ENCODE measurements around the gene PPP2R5D.
"Not testable (repeated sequence)": the region's sequence is repeated elsewhere in the genome, so short reads cannot be mapped to it uniquely, and the experiment has no call there.

Gene PPP2R5D

DNA sequence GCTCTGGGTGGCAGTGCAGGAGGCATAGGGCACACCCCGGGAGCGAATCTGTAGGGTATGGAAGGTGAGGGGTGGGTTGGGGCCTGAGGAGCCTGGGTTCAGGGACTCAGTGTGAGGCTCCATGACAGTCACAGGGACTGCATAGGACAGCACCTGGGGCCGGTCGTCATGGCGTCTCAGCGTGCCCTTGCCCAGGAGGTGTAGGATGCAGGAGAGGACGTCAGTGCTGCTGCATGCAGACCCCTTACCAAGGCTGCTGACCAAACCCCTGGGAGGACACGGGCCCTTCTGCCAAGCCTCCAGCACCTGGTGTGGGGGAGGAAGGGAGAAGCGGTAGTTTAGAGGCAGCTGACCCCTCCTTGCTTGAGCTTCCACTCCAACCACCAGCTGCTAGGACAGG is 53.3 kb downstream of the PPP2R5D start:
- H4K20me1 ChIP-seq (ENCODE audit: insufficient read depth, low read length, poor library complexity, severe bottlenecking): no peaks in the 10 kb centered on the region
- no peak overlapping the region for H3K4me3 ChIP-seq (ENCODE audit: low read length, poor library complexity, severe bottlenecking)
- H3K79me2 ChIP-seq (ENCODE audit: insufficient read depth, low read length): no peaks in the 10 kb centered on the region
- no peak overlapping the region for H3K4me2 ChIP-seq (ENCODE audit: low read depth, low read length, poor library complexity, severe bottlenecking)
- no peak overlapping the region for H3K9ac ChIP-seq (ENCODE audit: low read depth, low read length, poor library complexity, severe bottlenecking)
- no peaks in the 10 kb centered on the region for H3K27me3 ChIP-seq (ENCODE audit: insufficient read depth, low read length, poor library complexity, severe bottlenecking)
- H3K36me3 ChIP-seq (ENCODE audit: insufficient read depth, low read length): peaks cover 12% of the 10 kb centered on the region; the same call in 1 of the 2 replicates
- no peaks in the 10 kb centered on the region for H3F3A ChIP-seq (ENCODE audit: low read depth)
- H3K9me2 ChIP-seq (replicated peaks; ENCODE audit: low read depth, low read length): no peaks in the 10 kb centered on the region
- H3K4me1 ChIP-seq (ENCODE audit: insufficient read depth, low read length, poor library complexity, severe bottlenecking): no peaks in the 10 kb centered on the region
- H3K9me3 ChIP-seq (ENCODE audit: insufficient read depth, low read depth, low read length): no peaks in the 10 kb centered on the region
- TF ChIP-seq EZH2phosphoT487 (IDR thresholded peaks at IDR 0.05; ENCODE audit: borderline replicate concordance): no peak
- TF ChIP-seq, protein P1, sequence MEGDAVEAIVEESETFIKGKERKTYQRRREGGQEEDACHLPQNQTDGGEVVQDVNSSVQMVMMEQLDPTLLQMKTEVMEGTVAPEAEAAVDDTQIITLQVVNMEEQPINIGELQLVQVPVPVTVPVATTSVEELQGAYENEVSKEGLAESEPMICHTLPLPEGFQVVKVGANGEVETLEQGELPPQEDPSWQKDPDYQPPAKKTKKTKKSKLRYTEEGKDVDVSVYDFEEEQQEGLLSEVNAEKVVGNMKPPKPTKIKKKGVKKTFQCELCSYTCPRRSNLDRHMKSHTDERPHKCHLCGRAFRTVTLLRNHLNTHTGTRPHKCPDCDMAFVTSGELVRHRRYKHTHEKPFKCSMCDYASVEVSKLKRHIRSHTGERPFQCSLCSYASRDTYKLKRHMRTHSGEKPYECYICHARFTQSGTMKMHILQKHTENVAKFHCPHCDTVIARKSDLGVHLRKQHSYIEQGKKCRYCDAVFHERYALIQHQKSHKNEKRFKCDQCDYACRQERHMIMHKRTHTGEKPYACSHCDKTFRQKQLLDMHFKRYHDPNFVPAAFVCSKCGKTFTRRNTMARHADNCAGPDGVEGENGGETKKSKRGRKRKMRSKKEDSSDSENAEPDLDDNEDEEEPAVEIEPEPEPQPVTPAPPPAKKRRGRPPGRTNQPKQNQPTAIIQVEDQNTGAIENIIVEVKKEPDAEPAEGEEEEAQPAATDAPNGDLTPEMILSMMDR (conservative IDR thresholded peaks at IDR 0.05; ENCODE audit: low read length): no peak
- H2AFZ ChIP-seq (ENCODE audit: low read length): no peak overlapping the region

DNA sequence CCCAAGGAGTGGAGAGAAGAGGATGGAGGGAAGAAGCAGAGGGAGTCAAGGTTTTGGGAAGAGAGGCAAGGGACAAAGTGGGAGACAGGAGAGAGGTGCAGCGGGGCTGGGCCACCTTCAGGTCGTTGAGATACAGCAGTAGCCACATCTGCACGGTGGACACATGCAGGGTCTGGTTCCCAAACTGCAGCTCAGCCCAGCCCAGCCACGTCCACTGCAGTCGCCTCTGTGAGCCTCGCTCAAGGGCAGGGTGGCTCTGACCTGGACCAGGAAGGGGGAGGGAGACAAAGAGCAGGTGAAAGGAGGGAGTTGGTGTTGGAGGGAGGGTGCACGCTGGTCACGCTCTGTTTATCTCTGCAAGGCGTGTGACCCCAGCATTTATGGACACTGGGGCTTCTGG is 54.4 kb downstream of the PPP2R5D start:
- H3K9me3 ChIP-seq (ENCODE audit: insufficient read depth, low read depth, low read length): no peaks in the 10 kb centered on the region
- no peak overlapping the region for H3K4me2 ChIP-seq (ENCODE audit: low read depth, low read length, poor library complexity, severe bottlenecking)
- H3K79me2 ChIP-seq (ENCODE audit: insufficient read depth, low read length): no peaks in the 10 kb centered on the region
- H2AFZ ChIP-seq (ENCODE audit: low read length): no peak overlapping the region
- TF ChIP-seq, protein P1 (conservative IDR thresholded peaks at IDR 0.05; ENCODE audit: low read length): no peak
- no peak for TF ChIP-seq EZH2phosphoT487 (IDR thresholded peaks at IDR 0.05; ENCODE audit: borderline replicate concordance)
- H3K36me3 ChIP-seq (ENCODE audit: insufficient read depth, low read length): peaks cover 12% of the 10 kb centered on the region; the same call in 1 of the 2 replicates
- H3F3A ChIP-seq (ENCODE audit: low read depth): no peaks in the 10 kb centered on the region
- no peaks in the 10 kb centered on the region for H3K9me2 ChIP-seq (replicated peaks; ENCODE audit: low read depth, low read length)
- H3K4me1 ChIP-seq (ENCODE audit: insufficient read depth, low read length, poor library complexity, severe bottlenecking): no peaks in the 10 kb centered on the region
- no peaks in the 10 kb centered on the region for H4K20me1 ChIP-seq (ENCODE audit: insufficient read depth, low read length, poor library complexity, severe bottlenecking)
- H3K4me3 ChIP-seq (ENCODE audit: low read length, poor library complexity, severe bottlenecking): no peak overlapping the region
- H3K9ac ChIP-seq (ENCODE audit: low read depth, low read length, poor library complexity, severe bottlenecking): no peak overlapping the region
- no peaks in the 10 kb centered on the region for H3K27me3 ChIP-seq (ENCODE audit: insufficient read depth, low read length, poor library complexity, severe bottlenecking)

DNA sequence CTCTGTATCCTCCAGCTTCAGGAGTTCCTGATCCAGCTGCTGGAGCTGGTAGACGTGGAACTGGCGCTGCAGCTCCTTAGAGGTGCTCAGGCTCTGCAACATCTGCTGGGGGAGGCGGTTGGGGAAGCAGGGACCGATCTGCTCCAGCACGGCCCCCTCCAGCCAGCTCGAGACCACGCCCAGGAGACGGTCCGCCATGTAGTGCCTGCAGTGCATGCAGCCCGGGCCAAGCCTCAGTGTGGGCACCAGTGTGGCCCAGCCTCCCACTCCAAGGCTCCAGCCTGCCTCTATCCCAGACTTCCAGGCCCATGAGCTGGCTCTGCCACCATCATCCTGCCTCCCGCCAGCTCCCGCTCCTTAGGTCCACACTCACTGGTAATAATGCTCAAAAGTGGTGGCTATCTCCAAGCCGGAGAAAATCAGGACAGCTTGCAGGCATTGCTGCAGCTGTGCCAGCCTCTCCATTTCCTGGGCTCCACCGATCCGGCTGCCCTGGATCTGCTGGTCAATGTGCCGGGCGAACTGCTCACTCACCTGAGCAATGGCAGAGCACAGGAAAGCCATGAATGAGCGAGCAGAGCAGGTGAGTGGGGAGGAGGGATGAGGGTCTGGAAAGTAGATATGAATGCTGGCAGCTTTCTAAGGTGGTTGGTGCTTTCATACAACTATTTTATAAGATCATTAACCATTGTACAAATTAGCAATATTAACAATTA is 56.3 kb downstream of the PPP2R5D start:
- H2AFZ ChIP-seq (ENCODE audit: low read length): no peak overlapping the region
- no peaks in the 10 kb centered on the region for H4K20me1 ChIP-seq (ENCODE audit: insufficient read depth, low read length, poor library complexity, severe bottlenecking)
- H3K79me2 ChIP-seq (ENCODE audit: insufficient read depth, low read length): no peaks in the 10 kb centered on the region
- H3K36me3 ChIP-seq (ENCODE audit: insufficient read depth, low read length): peaks cover 11% of the 10 kb centered on the region; the same call in 1 of the 2 replicates
- no peak overlapping the region for H3K9ac ChIP-seq (ENCODE audit: low read depth, low read length, poor library complexity, severe bottlenecking)
- H3K4me1 ChIP-seq (ENCODE audit: insufficient read depth, low read length, poor library complexity, severe bottlenecking): no peaks in the 10 kb centered on the region
- H3K9me2 ChIP-seq (replicated peaks; ENCODE audit: low read depth, low read length): no peaks in the 10 kb centered on the region
- no peak overlapping the region for H3K4me3 ChIP-seq (ENCODE audit: low read length, poor library complexity, severe bottlenecking)
- H3F3A ChIP-seq (ENCODE audit: low read depth): no peaks in the 10 kb centered on the region
- H3K9me3 ChIP-seq (ENCODE audit: insufficient read depth, low read depth, low read length): no peaks in the 10 kb centered on the region
- TF ChIP-seq EZH2phosphoT487 (IDR thresholded peaks at IDR 0.05; ENCODE audit: borderline replicate concordance): no peak
- TF ChIP-seq, protein P1 (conservative IDR thresholded peaks at IDR 0.05; ENCODE audit: low read length): no peak
- H3K4me2 ChIP-seq (ENCODE audit: low read depth, low read length, poor library complexity, severe bottlenecking): no peak overlapping the region
- H3K27me3 ChIP-seq (ENCODE audit: insufficient read depth, low read length, poor library complexity, severe bottlenecking): no peaks in the 10 kb centered on the region

DNA sequence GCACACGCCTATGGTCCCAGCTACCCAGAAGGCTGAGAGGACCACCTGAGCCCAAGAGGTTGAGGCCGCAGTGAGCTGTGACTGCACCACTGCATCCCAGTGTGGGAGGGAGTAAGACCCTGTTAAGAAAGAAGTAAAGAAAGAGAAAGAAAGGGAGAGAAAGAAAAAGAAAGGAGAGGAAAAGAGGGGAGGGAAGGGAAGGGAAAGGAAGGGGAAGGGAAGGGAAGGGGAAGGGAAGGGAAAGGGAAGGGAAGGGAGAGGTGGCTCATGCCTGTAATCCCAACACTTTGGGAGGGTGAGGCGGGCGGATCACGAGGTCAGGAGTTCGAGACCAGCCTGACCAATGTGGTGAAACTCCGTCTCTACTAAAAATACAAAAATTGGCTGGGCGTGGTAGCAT is 57.1 kb downstream of the PPP2R5D start:
- H3K4me2 ChIP-seq (ENCODE audit: low read depth, low read length, poor library complexity, severe bottlenecking); H3K9ac ChIP-seq (ENCODE audit: low read depth, low read length, poor library complexity, severe bottlenecking); H3F3A ChIP-seq (ENCODE audit: low read depth); H3K9me2 ChIP-seq (replicated peaks; ENCODE audit: low read depth, low read length); H3K4me1 ChIP-seq (ENCODE audit: insufficient read depth, low read length, poor library complexity, severe bottlenecking); H4K20me1 ChIP-seq (ENCODE audit: insufficient read depth, low read length, poor library complexity, severe bottlenecking); H3K27me3 ChIP-seq (ENCODE audit: insufficient read depth, low read length, poor library complexity, severe bottlenecking); H3K36me3 ChIP-seq (ENCODE audit: insufficient read depth, low read length); H3K9me3 ChIP-seq (ENCODE audit: insufficient read depth, low read depth, low read length); H3K4me3 ChIP-seq (ENCODE audit: low read length, poor library complexity, severe bottlenecking); H2AFZ ChIP-seq (ENCODE audit: low read length); H3K79me2 ChIP-seq (ENCODE audit: insufficient read depth, low read length): not testable (repeated sequence)
